SU-DHL-6 (cell line): ENCODE results near the gene NCOA3.

Source experiments
- H2AFZ ChIP-seq: fragments of 200-600 bp; sonication (generic); 2 replicates; pipeline ENCODE4 v1.6.1; 2014; ENCODE audit warnings: low read depth, mild to moderate bottlenecking, moderate library complexity, mixed read lengths, antibody characterized with exemption, low read length; ENCODE audit not compliant: severe bottlenecking
- H3F3A ChIP-seq: fragments of 200-600 bp; shearing (Covaris generic); 2 replicates; pipeline ENCODE4 v1.6.0; 2016; ENCODE audit warnings: antibody characterized with exemption, mild to moderate bottlenecking; ENCODE audit not compliant: insufficient read depth
- H3K27ac ChIP-seq: fragments of 200-600 bp; sonication (generic); 2 replicates; pipeline ENCODE4 v1.5.1; 2016; ENCODE audit warnings: low read depth, mild to moderate bottlenecking, low read length, moderate library complexity, mixed read lengths
- H3K27me3 ChIP-seq: fragments of 200-600 bp; sonication (generic), shearing (Covaris generic); 2 replicates; pipeline ENCODE4 v1.6.0; 2014; ENCODE audit warnings: mild to moderate bottlenecking, low read length
- H3K36me3 ChIP-seq: fragments of 200-600 bp; sonication (generic); 2 replicates; pipeline ENCODE4 v1.6.1; 2014; ENCODE audit warnings: mild to moderate bottlenecking, low read length, mixed read lengths
- H3K4me2 ChIP-seq: fragments of 300-600, 200-600 bp; shearing (Covaris generic), sonication (generic); 2 replicates; pipeline ENCODE4 v1.6.0; 2014; ENCODE audit warnings: low read length, low read depth, mild to moderate bottlenecking; ENCODE audit not compliant: poor library complexity, severe bottlenecking
- H3K4me3 ChIP-seq: fragments of 200-600 bp; sonication (generic); 2 replicates; pipeline ENCODE4 v1.5.1; 2014; ENCODE audit warnings: antibody characterized with exemption, low read length, mild to moderate bottlenecking, mixed read lengths; ENCODE audit not compliant: insufficient read depth, poor library complexity, severe bottlenecking
- H3K79me2 ChIP-seq: fragments of 200-600 bp; sonication (generic); 2 replicates; pipeline ENCODE4 v1.6.1; 2014; ENCODE audit warnings: mild to moderate bottlenecking, low read length, moderate library complexity; ENCODE audit not compliant: insufficient read depth
- H3K9ac ChIP-seq: fragments of 200-600 bp; sonication (generic); 2 replicates; pipeline ENCODE4 v1.7.0; 2014; ENCODE audit warnings: mild to moderate bottlenecking, low read length
- H3K9me2 ChIP-seq: fragments of 200-600 bp; sonication (generic); replicated peaks from 2 replicates; pipeline ENCODE4 v1.6.1; 2014; ENCODE audit warnings: low read length; ENCODE audit not compliant: insufficient read depth
- H3K9me3 ChIP-seq: fragments of 200-600 bp; sonication (generic); 2 replicates; pipeline ENCODE4 v1.6.1; 2014; ENCODE audit warnings: low read length, mixed read lengths; ENCODE audit not compliant: insufficient read depth
- H4K20me1 ChIP-seq: fragments of 200-600 bp; sonication (generic); 2 replicates; pipeline ENCODE4 v1.6.1; 2014; ENCODE audit warnings: low read depth, mild to moderate bottlenecking, antibody characterized with exemption, low read length, moderate library complexity, mixed read lengths
- CTCF ChIP-seq: fragments of 200-600 bp; sonication (generic); IDR thresholded peaks from one replicate; pipeline ENCODE4 v1.5.1; 2017; ENCODE audit warnings: antibody characterized with exemption, mild to moderate bottlenecking, low read length, moderate library complexity; ENCODE audit not compliant: insufficient read depth, poor library complexity, severe bottlenecking
- EZH2phosphoT487 ChIP-seq: fragments of 200-600 bp; sonication (generic), shearing (Covaris generic); conservative IDR thresholded peaks from 2 replicates; pipeline ENCODE4 v1.6.1; 2018; ENCODE audit warnings: mild to moderate bottlenecking, antibody characterized with exemption, low read length, moderate library complexity, mixed read lengths

Gene NCOA3

DNA sequence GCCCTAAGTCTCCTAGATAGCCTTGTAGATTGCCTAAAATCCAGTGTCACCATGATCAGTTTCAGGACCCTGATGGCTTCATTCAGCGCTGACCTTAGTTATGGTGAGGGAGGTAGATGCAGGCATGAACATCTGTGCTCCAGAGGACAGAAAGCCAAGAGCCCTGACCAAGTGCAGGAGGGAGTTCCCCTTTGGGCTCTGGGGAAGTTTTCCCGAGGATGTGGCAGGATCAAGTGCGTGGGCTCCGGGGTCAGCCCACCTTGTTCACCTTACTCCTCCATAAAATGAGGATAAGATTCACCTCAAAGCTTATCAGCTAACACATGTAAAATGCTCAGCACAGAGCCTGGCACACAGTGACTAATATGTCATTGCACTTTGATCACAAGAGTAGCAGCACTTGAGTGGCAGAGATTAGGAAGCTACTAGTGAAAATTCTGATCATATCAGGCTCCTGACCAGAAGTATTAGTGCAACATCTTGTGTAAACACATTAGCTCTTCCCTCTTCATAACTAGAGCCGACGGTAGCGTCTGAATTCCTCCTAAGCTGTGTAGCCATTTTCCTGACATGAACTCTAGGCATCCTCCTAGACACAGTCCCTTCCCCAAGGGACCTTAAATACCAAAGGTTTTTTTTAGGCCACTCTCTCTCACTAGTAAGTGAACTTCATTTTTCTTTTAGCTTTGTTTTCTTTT lies 158.4 kb downstream of the NCOA3 start:
- no peak for TF ChIP-seq CTCF
- no peak for TF ChIP-seq EZH2phosphoT487
- Histone ChIP-seq H3K27me3 (no peaks in the 10 kb centered on the region), H3K9ac (no peak overlapping the region), H4K20me1 (peaks cover 19% of the 10 kb centered on the region), H3F3A (peaks cover 83% of the 10 kb centered on the region), H3K27ac (no peak overlapping the region), H3K4me2 (no peak overlapping the region), H3K4me3 (no peak overlapping the region), H3K36me3 (peaks cover 39% of the 10 kb centered on the region), H3K9me2 (no peaks in the 10 kb centered on the region), H3K9me3 (no peaks in the 10 kb centered on the region), H3K79me2 (no peaks in the 10 kb centered on the region), H2AFZ (no peak overlapping the region)

DNA sequence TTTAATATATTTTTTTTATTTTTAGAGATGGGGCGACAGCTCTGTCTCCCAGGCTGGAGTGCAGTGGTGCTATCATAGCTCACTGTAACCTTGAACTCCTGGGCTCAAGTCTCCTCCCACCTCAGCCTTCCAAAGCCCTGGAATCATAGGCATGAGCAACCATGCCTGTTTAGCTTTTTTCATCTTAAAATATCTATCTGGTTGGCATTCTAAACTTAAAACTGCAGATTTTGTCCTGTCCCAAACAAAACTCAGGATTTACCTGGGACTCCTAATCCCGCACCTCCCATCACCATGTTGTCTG lies 158.9 kb downstream of the NCOA3 start:
- no peak overlapping the region for H3K4me2 ChIP-seq
- no peak overlapping the region for H2AFZ ChIP-seq
- no peak overlapping the region for H3K9ac ChIP-seq
- H4K20me1 ChIP-seq = peaks cover 19% of the 10 kb centered on the region
- TF ChIP-seq CTCF (no peak), EZH2phosphoT487 (no peak)
- H3K9me3 ChIP-seq = no peaks in the 10 kb centered on the region
- H3K36me3 ChIP-seq = peaks cover 34% of the 10 kb centered on the region
- no peak overlapping the region for H3K4me3 ChIP-seq
- H3K27me3 ChIP-seq = no peaks in the 10 kb centered on the region
- H3F3A ChIP-seq = peaks cover 78% of the 10 kb centered on the region
- no peaks in the 10 kb centered on the region for H3K79me2 ChIP-seq
- H3K9me2 ChIP-seq = no peaks in the 10 kb centered on the region
- no peak overlapping the region for H3K27ac ChIP-seq

- Histone ChIP-seq H3K4me3 (no peak overlapping the region), H3K27me3 (no peaks in the 10 kb centered on the region), H3K79me2 (no peaks in the 10 kb centered on the region), H4K20me1 (peaks cover 19% of the 10 kb centered on the region), H2AFZ (no peak overlapping the region), H3F3A (peaks cover 72% of the 10 kb centered on the region), H3K9ac (no peak overlapping the region), H3K27ac (no peak overlapping the region), H3K4me2 (no peak overlapping the region), H3K9me2 (no peaks in the 10 kb centered on the region), H3K9me3 (no peaks in the 10 kb centered on the region), H3K36me3 (peaks cover 33% of the 10 kb centered on the region)
- TF ChIP-seq CTCF = no peak
- no peak for TF ChIP-seq EZH2phosphoT487
Measured at GRCh38 chr20:47660983-47661700, 159.5 kb downstream of the NCOA3 start.
